K562 (cell line): ENCODE results near the gene CPT1B. TPM values are rescaled to one million over a fixed set of nuclear protein-coding genes. Genes with fewer than 3 reads are reported as not detected.

Experiments
- FOXM1 ChIP-seq, 2 experiments: fragments of 450-650 bp in 1 of 2; sonication (generic) in 1 of 2; formaldehyde crosslinking in 1 of 2; IDR thresholded peaks; 2 replicates each; pipeline versions ENCODE4 v1.6.1 to v1.9.0; 2017 to 2022; ENCODE audit warnings: low read depth in 2 of 2, mild to moderate bottlenecking in 2 of 2, missing genetic modification reagents in 1 of 2, moderate library complexity in 1 of 2
- L3MBTL2 ChIP-seq: fragments of 450-650 bp; IDR thresholded peaks from 2 replicates; pipeline ENCODE4 v1.6.1; 2016; ENCODE audit warnings: mild to moderate bottlenecking, moderate library complexity
- MIER1 ChIP-seq: fragments of 450-650 bp; IDR thresholded peaks from 2 replicates; pipeline ENCODE4 v1.6.1; 2016; ENCODE audit warnings: antibody characterized with exemption, mild to moderate bottlenecking, low read depth
- NEUROD1 ChIP-seq: fragments of 150-350 bp; IDR thresholded peaks from 2 replicates; pipeline ENCODE4 v1.6.1; 2014; ENCODE audit warnings: borderline replicate concordance, low read length, low read depth; ENCODE audit not compliant: partially characterized antibody
- NONO ChIP-seq, 2 experiments: fragments of 200-400 bp in 1 of 2; fragments of 450-650 bp in 1 of 2; formaldehyde crosslinking in 1 of 2; IDR thresholded peaks; 2 replicates each; pipeline ENCODE4 v1.6.1; 2017; ENCODE audit warnings: low read depth in 2 of 2, mild to moderate bottlenecking in 2 of 2, moderate library complexity in 2 of 2, low read length in 1 of 2
- NR3C1 ChIP-seq: sonication (generic); formaldehyde crosslinking; IDR thresholded peaks from 2 replicates; pipeline ENCODE4 v1.8.1; 2022; ENCODE audit warnings: missing genetic modification reagents
- NRF1 ChIP-seq, 2 experiments: fragments of 450-650 bp; IDR thresholded peaks in 1 of 2; conservative IDR thresholded peaks in 1 of 2; 2 replicates each; pipeline ENCODE4 v1.6.1; 2014; ENCODE audit warnings: mild to moderate bottlenecking in 2 of 2
- SLC30A9 ChIP-seq: fragments of 250-450 bp; sonication (Bioruptor Pico); IDR thresholded peaks from 2 replicates; pipeline ENCODE4 v1.8.0; 2022; ENCODE audit warnings: mild to moderate bottlenecking, moderate library complexity
- ZFX ChIP-seq: sonication (generic); formaldehyde crosslinking; IDR thresholded peaks from 2 replicates; pipeline ENCODE4 v1.8.0; 2022; ENCODE audit warnings: mild to moderate bottlenecking, missing genetic modification reagents, moderate library complexity
- ZNF184 ChIP-seq: sonication (generic); formaldehyde crosslinking; IDR thresholded peaks from 2 replicates; pipeline ENCODE4 v1.5.0; 2020; ENCODE audit warnings: missing genetic modification reagents
- ZNF311 ChIP-seq: fragments of 250-450 bp; sonication (Bioruptor Pico); IDR thresholded peaks from 2 replicates; pipeline ENCODE4 v1.4.0; 2020; ENCODE audit warnings: mild to moderate bottlenecking, moderate library complexity
- polyA plus RNA-seq, 8 experiments: library from polyadenylated mRNA; depleted of rRNA in 4 of 8; stranded (reverse) in 5 of 8; unstranded in 3 of 8; fragments of >200 nt; fragmentation: Nextera tagmentation in 2 of 8; fragmentation: Illumina TruSeq in 1 of 8; extraction: Ambion mirVana in 2 of 8; extraction: Trizol in 1 of 8; gene quantifications; 2 replicates each; pipeline versions ENCODE4 v1.2.1 to v1.2.3, GENCODE V29; 2011 to 2014; ENCODE audit warnings: inconsistent platforms in 1 of 8, missing spikeins in 1 of 8
- total RNA-seq, 7 experiments: library from RNA; depleted of rRNA in 6 of 7; stranded (reverse); fragments of >200 nt in 6 of 7; fragmentation: Illumina TruSeq in 2 of 7; extraction: Trizol in 2 of 7; gene quantifications; 2 replicates each; pipeline versions ENCODE4 v1.2.1 to v1.2.3, GENCODE V29; 2011 to 2021; ENCODE audit warnings: low replicate concordance in 1 of 7
- TF ChIP-seq, protein P1 (sequence below): sonication (generic); formaldehyde crosslinking; IDR thresholded peaks from 2 replicates; pipeline ENCODE4 v1.8.0; 2022; ENCODE audit warnings: mild to moderate bottlenecking, missing genetic modification reagents
- TF ChIP-seq, protein P2 (sequence below), 2 experiments: fragments of 450-650 bp in 1 of 2; sonication (generic) in 1 of 2; formaldehyde crosslinking in 1 of 2; IDR thresholded peaks; 2 replicates each; pipeline versions ENCODE4 v1.7.1 to v1.9.0; 2016 to 2022; ENCODE audit warnings: inconsistent platforms in 1 of 2, mild to moderate bottlenecking in 1 of 2, missing genetic modification reagents in 1 of 2
- TF ChIP-seq, protein P3 (sequence below): fragments of 450-650 bp; IDR thresholded peaks from 2 replicates; pipeline ENCODE4 v1.7.0; 2016; ENCODE audit warnings: borderline replicate concordance

The CPT1B gene
- total and polyA plus RNA-seq, 9 of the 15 experiments (the other 6 are each of a cell fraction or from before 2014, with no cell fraction given): 0.35 to 6.1 (median 2.6) TPM

DNA sequence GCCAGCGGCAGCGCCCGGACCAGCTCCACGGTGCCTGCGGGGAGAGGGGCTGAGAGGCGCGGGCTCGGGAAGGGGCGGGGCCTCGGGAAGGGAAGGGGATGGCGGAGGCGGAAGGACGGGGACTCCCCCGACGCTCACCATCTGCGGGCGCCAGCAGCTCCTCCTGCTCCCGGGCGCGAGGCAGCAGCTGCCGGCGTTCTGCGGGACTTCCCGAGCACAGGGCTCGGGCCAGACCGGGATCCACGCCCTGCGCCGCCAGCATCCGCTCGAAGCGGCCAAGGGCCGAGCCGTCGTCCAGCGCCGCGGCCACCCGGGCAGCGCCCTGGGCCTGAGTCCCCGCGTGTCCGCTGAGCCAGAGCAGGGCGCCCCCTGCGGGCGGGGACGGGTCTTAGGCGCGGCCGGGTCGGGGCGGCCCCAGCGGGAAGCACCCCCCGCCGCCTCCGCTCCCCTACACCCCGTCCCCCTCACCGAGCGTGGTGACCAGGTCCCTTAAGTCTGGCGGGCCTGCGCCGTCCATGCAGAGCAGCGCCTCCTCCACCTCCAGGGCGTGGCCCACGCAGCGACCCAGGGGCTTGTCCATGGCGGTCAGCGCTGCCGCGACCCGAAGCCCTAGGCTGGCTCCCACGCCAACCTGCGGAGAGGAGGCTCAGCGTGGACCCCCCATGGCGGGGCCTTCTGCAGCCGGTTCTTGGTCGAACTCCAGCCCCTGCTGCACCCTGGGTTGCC, 52.0 kb downstream of the CPT1B start (continued):
- TF ChIP-seq SLC30A9 (CRISPR knock-in tag) (no peak), NR3C1 (CRISPR knock-in tag) (no peak), ZNF184 (no peak), NEUROD1 (peak; percentile 12), NONO (IDR thresholded peaks at IDR 0.05; ENCODE audit: low read depth in 2 of 2, low read length in 1 of 2) (peak in 1 of 2 experiments; percentile 67; a peak in 2 of 4 replicates), FOXM1 (IDR thresholded peaks at IDR 0.05; ENCODE audit: low read depth) (no peak), FOXM1 (CRISPR knock-in tag; IDR thresholded peaks at IDR 0.05; ENCODE audit: low read depth) (no peak), MIER1 (no peak), ZNF311 (CRISPR knock-in tag) (no peak), ZFX (CRISPR knock-in tag) (peak; percentile 77), NRF1 (conservative IDR thresholded peaks at IDR 0.05 in 1 of 2, IDR thresholded peaks at IDR 0.05 in 1 of 2) (0 out of 4 replicates have a peak, but pooled peaks of 1 of the 2 experiments have one; percentile 8), L3MBTL2 (peak; percentile 96)
- TF ChIP-seq, protein P1, sequence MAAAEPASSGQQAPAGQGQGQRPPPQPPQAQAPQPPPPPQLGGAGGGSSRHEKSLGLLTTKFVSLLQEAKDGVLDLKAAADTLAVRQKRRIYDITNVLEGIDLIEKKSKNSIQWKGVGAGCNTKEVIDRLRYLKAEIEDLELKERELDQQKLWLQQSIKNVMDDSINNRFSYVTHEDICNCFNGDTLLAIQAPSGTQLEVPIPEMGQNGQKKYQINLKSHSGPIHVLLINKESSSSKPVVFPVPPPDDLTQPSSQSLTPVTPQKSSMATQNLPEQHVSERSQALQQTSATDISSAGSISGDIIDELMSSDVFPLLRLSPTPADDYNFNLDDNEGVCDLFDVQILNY (CRISPR knock-in tag): no peak
- TF ChIP-seq, protein P2, sequence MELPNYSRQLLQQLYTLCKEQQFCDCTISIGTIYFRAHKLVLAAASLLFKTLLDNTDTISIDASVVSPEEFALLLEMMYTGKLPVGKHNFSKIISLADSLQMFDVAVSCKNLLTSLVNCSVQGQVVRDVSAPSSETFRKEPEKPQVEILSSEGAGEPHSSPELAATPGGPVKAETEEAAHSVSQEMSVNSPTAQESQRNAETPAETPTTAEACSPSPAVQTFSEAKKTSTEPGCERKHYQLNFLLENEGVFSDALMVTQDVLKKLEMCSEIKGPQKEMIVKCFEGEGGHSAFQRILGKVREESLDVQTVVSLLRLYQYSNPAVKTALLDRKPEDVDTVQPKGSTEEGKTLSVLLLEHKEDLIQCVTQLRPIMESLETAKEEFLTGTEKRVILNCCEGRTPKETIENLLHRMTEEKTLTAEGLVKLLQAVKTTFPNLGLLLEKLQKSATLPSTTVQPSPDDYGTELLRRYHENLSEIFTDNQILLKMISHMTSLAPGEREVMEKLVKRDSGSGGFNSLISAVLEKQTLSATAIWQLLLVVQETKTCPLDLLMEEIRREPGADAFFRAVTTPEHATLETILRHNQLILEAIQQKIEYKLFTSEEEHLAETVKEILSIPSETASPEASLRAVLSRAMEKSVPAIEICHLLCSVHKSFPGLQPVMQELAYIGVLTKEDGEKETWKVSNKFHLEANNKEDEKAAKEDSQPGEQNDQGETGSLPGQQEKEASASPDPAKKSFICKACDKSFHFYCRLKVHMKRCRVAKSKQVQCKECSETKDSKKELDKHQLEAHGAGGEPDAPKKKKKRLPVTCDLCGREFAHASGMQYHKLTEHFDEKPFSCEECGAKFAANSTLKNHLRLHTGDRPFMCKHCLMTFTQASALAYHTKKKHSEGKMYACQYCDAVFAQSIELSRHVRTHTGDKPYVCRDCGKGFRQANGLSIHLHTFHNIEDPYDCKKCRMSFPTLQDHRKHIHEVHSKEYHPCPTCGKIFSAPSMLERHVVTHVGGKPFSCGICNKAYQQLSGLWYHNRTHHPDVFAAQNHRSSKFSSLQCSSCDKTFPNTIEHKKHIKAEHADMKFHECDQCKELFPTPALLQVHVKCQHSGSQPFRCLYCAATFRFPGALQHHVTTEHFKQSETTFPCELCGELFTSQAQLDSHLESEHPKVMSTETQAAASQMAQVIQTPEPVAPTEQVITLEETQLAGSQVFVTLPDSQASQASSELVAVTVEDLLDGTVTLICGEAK (IDR thresholded peaks at IDR 0.05): no peak
- TF ChIP-seq, protein P2 (CRISPR knock-in tag; IDR thresholded peaks at IDR 0.05): no peak
- TF ChIP-seq, protein P3, sequence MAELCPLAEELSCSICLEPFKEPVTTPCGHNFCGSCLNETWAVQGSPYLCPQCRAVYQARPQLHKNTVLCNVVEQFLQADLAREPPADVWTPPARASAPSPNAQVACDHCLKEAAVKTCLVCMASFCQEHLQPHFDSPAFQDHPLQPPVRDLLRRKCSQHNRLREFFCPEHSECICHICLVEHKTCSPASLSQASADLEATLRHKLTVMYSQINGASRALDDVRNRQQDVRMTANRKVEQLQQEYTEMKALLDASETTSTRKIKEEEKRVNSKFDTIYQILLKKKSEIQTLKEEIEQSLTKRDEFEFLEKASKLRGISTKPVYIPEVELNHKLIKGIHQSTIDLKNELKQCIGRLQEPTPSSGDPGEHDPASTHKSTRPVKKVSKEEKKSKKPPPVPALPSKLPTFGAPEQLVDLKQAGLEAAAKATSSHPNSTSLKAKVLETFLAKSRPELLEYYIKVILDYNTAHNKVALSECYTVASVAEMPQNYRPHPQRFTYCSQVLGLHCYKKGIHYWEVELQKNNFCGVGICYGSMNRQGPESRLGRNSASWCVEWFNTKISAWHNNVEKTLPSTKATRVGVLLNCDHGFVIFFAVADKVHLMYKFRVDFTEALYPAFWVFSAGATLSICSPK: no peak
